ENCODE results near the gene KRT83.

Gene KRT83

GRCh38 chr12:52337054-52337453 is 15.9 kb upstream of the KRT83 start:
- no peak overlapping the region for H3K9ac ChIP-seq (ENCODE audit: low read length)
- no peak overlapping the region for H2AFZ ChIP-seq (ENCODE audit: low read length)
- H3F3A ChIP-seq (ENCODE audit: insufficient read depth, low read length): no peaks in the 10 kb centered on the region; the same call in 1 of the 2 replicates
- H4K20me1 ChIP-seq (ENCODE audit: insufficient read depth, low read length): no peaks in the 10 kb centered on the region
- no peak overlapping the region for H3K4me3 ChIP-seq (ENCODE audit: low read depth, low read length, poor library complexity, severe bottlenecking)
- no peak overlapping the region for H3K27ac ChIP-seq (ENCODE audit: low read depth, low read length, poor library complexity, severe bottlenecking)
- TF ChIP-seq EZH2 (IDR thresholded peaks at IDR 0.05; ENCODE audit: borderline replicate concordance, low read length) (no peak), CTCF (IDR thresholded peaks at IDR 0.05; ENCODE audit: low read length) (no peak)
- H3K9me3 ChIP-seq (ENCODE audit: low read length): no peaks in the 10 kb centered on the region; the same call in 1 of the 2 replicates
- no peaks in the 10 kb centered on the region for H3K4me1 ChIP-seq (ENCODE audit: insufficient read depth, low read length, severe bottlenecking)
- no peaks in the 10 kb centered on the region for H3K79me2 ChIP-seq (ENCODE audit: insufficient read depth, low read length)
- peaks cover 8% of the 10 kb centered on the region; the same call in 1 of the 2 replicates for H3K27me3 ChIP-seq (ENCODE audit: insufficient read depth, low read length)
- no peak overlapping the region for H3K4me2 ChIP-seq (ENCODE audit: low read length)
- no peaks in the 10 kb centered on the region for H3K9me2 ChIP-seq (ENCODE audit: low read depth, low read length)
- no peaks in the 10 kb centered on the region for H3K36me3 ChIP-seq (ENCODE audit: insufficient read depth, low read length)

GRCh38 chr12:52336641-52337040 is 15.4 kb upstream of the KRT83 start:
- TF ChIP-seq CTCF (IDR thresholded peaks at IDR 0.05; ENCODE audit: low read length) (no peak), EZH2 (IDR thresholded peaks at IDR 0.05; ENCODE audit: borderline replicate concordance, low read length) (no peak)
- no peaks in the 10 kb centered on the region for H3K9me2 ChIP-seq (ENCODE audit: low read depth, low read length)
- no peaks in the 10 kb centered on the region for H4K20me1 ChIP-seq (ENCODE audit: insufficient read depth, low read length)
- H3K4me3 ChIP-seq (ENCODE audit: low read depth, low read length, poor library complexity, severe bottlenecking): no peak overlapping the region
- H3K4me2 ChIP-seq (ENCODE audit: low read length): no peak overlapping the region
- H3K4me1 ChIP-seq (ENCODE audit: insufficient read depth, low read length, severe bottlenecking): no peaks in the 10 kb centered on the region
- H2AFZ ChIP-seq (ENCODE audit: low read length): no peak overlapping the region
- H3K79me2 ChIP-seq (ENCODE audit: insufficient read depth, low read length): no peaks in the 10 kb centered on the region
- H3K36me3 ChIP-seq (ENCODE audit: insufficient read depth, low read length): no peaks in the 10 kb centered on the region
- peaks cover 4% of the 10 kb centered on the region; the same call in 1 of the 2 replicates for H3K27me3 ChIP-seq (ENCODE audit: insufficient read depth, low read length)
- no peak overlapping the region for H3K27ac ChIP-seq (ENCODE audit: low read depth, low read length, poor library complexity, severe bottlenecking)
- no peak overlapping the region for H3K9ac ChIP-seq (ENCODE audit: low read length)
- no peaks in the 10 kb centered on the region; the same call in 1 of the 2 replicates for H3F3A ChIP-seq (ENCODE audit: insufficient read depth, low read length)
- H3K9me3 ChIP-seq (ENCODE audit: low read length): no peaks in the 10 kb centered on the region; the same call in 1 of the 2 replicates

GRCh38 chr12:52335598-52336262 is 14.5 kb upstream of the KRT83 start:
- H3K36me3 ChIP-seq (ENCODE audit: insufficient read depth, low read length): no peaks in the 10 kb centered on the region
- no peak for TF ChIP-seq CTCF (IDR thresholded peaks at IDR 0.05; ENCODE audit: low read length)
- TF ChIP-seq EZH2 (IDR thresholded peaks at IDR 0.05; ENCODE audit: borderline replicate concordance, low read length): no peak
- H3F3A ChIP-seq (ENCODE audit: insufficient read depth, low read length): no peaks in the 10 kb centered on the region; the same call in 1 of the 2 replicates
- H3K4me1 ChIP-seq (ENCODE audit: insufficient read depth, low read length, severe bottlenecking): no peaks in the 10 kb centered on the region
- H3K79me2 ChIP-seq (ENCODE audit: insufficient read depth, low read length): no peaks in the 10 kb centered on the region
- H3K9ac ChIP-seq (ENCODE audit: low read length): no peak overlapping the region
- no peaks in the 10 kb centered on the region for H4K20me1 ChIP-seq (ENCODE audit: insufficient read depth, low read length)
- H3K9me3 ChIP-seq (ENCODE audit: low read length): no peaks in the 10 kb centered on the region; the same call in 1 of the 2 replicates
- peaks cover 4% of the 10 kb centered on the region; the same call in 1 of the 2 replicates for H3K27me3 ChIP-seq (ENCODE audit: insufficient read depth, low read length)
- H3K27ac ChIP-seq (ENCODE audit: low read depth, low read length, poor library complexity, severe bottlenecking): no peak overlapping the region
- H2AFZ ChIP-seq (ENCODE audit: low read length): no peak overlapping the region
- no peaks in the 10 kb centered on the region for H3K9me2 ChIP-seq (ENCODE audit: low read depth, low read length)
- H3K4me3 ChIP-seq (ENCODE audit: low read depth, low read length, poor library complexity, severe bottlenecking): no peak overlapping the region
- no peak overlapping the region for H3K4me2 ChIP-seq (ENCODE audit: low read length)
